Adrenal gland (tissue), 12 donors: Measurements from ENCODE around the gene SMIM12. TPM values are rescaled to one million over a fixed set of nuclear protein-coding genes. Genes with fewer than 3 reads are reported as not detected.

Experiments
- DNase-seq, 7 donors: peaks; one replicate each; pipeline ENCODE4 v3.0.0-alpha.2; 2019 to 2020
- H3K27ac ChIP-seq, 5 donors: fragments of 200-600 bp; sonication (generic) in 4 of 5; 1 replicate in 3 of 5; 2 replicates in 2 of 5; pipeline versions ENCODE4 v1.5.1 to v1.8.0; 2016 to 2020; ENCODE audit warnings: mild to moderate bottlenecking in 1 of 5
- H3K27me3 ChIP-seq: fragments of 200-600 bp; 2 replicates; pipeline ENCODE4 v1.8.0; 2021
- H3K36me3 ChIP-seq, 2 donors: fragments of 200-600 bp; replicated peaks in 1 of 2; 1 replicate in 1 of 2; 2 replicates in 1 of 2; pipeline versions ENCODE4 v1.5.1 to v1.8.0; 2018 to 2022
- H3K4me1 ChIP-seq, 2 donors: fragments of 200-600 bp; replicated peaks in 1 of 2; 1 replicate in 1 of 2; 2 replicates in 1 of 2; pipeline versions ENCODE4 v1.5.1 to v1.8.0; 2018 to 2021
- H3K4me3 ChIP-seq, 4 donors: fragments of 200-600 bp; sonication (generic) in 3 of 4; one replicate each; pipeline ENCODE4 v1.5.1; 2016 to 2018
- H3K9me3 ChIP-seq, 3 donors: fragments of 200-600 bp; sonication (generic) in 1 of 3; replicated peaks in 1 of 3; 1 replicate in 2 of 3; 2 replicates in 1 of 3; pipeline versions ENCODE4 v1.5.1 to v1.8.0; 2016 to 2021
- CTCF ChIP-seq, 6 experiments: fragments of 450-650 bp in 4 of 6; fragments of 200-600 bp in 2 of 6; sonication (generic) in 1 of 6; IDR thresholded peaks; 1 replicate in 5 of 6; 2 replicates in 1 of 6; pipeline versions ENCODE4 v1.5.1 to v1.8.0; 2016 to 2021; ENCODE audit warnings: antibody characterized with exemption in 6 of 6, mild to moderate bottlenecking in 2 of 6, moderate library complexity in 1 of 6
- POLR2A ChIP-seq, 2 donors: fragments of 450-650 bp; IDR thresholded peaks; one replicate each; pipeline ENCODE4 v1.6.1; 2017; ENCODE audit warnings: antibody characterized with exemption in 2 of 2, mild to moderate bottlenecking in 2 of 2, moderate library complexity in 1 of 2
- WGBS, 4 donors: extraction: QIAGEN DNeasy Blood & Tissue Kit in 2 of 4; methylation state at CpG; one replicate each; pipeline versions ENCODE4 v1.1.5 to v1.1.7; 2013 to 2017; 5-methylcytosine and 5-hydroxymethylcytosine counted together
- intact Hi-C, 2 donors: fragments of 100-400 bp; cut with DNase I; formaldehyde crosslinking; loops; one replicate each; pipeline versions ENCODE4 v1.14.1 to v1.15.0; 2022 to 2023
- polyA plus RNA-seq, 3 donors: library from polyadenylated mRNA; stranded (reverse); fragments of 200-250 nt in 2 of 3; fragments of 350-450 nt in 1 of 3; fragmentation: Illumina TruSeq in 1 of 3; extraction: RNeasy Lipid Tissue Mini Kit (QIAGEN cat#74804) in 1 of 3; gene quantifications; one replicate each; pipeline ENCODE4 v1.2.3, GENCODE V29; 2013 to 2014
- total RNA-seq, 9 donors: library from RNA; depleted of rRNA in 4 of 9; stranded (reverse); fragments of >200 nt in 4 of 9; fragments of 120-200 nt in 1 of 9; fragmentation: NEBNext Ultra II Directional in 1 of 9; extraction: Animal tissue kit (Norgen Biotek cat#: 25700) in 1 of 9; gene quantifications; one replicate each; pipeline versions ENCODE4 v1.1.0 to v1.2.4, GENCODE V29; 2013 to 2023
- donor health status: healthy with polysubstance abuse.
- donor health status: Bipolar disorder and iron deficiency.
- donor health status: DM: yes; HTN: yes; CAD: no.
- donor health status: DM: no; HTN: no; CAD: no.
- donor health status: DM: no; HTN: no; CAD: no.
- donor health status: DM: yes; HTN: yes; CAD: no.

The SMIM12 gene
- total and polyA plus RNA-seq, 12 donors, result 16.2 to 129 (median 50.5) TPM

GRCh38 chr1:34845131-34845901, 14.2 kb downstream of the SMIM12 start:
- Histone ChIP-seq H3K4me3 (no peak overlapping the region), H3K4me1 (peaks cover 6 to 48% of the 10 kb centered on the region in 2 donors), H3K27me3 (no peaks in the 10 kb centered on the region), H3K36me3 (no peaks in the 10 kb centered on the region), H3K9me3 (no peaks in the 10 kb centered on the region), H3K27ac (peak overlapping the region in 2 of 5 donors; percentile 41 to 47)
- WGBS, 4 donors, result 78 to 85% (median 85%) methylated on average over 16 of the region's 16 CpGs
- TF ChIP-seq POLR2A (IDR thresholded peaks at IDR 0.05) (no peak), CTCF (IDR thresholded peaks at IDR 0.05) (no peak)
- intact Hi-C loops, result no loop called here
- no peak for DNase-seq

- TF ChIP-seq POLR2A (IDR thresholded peaks at IDR 0.05) (no peak), CTCF (IDR thresholded peaks at IDR 0.05) (no peak)
- Histone ChIP-seq H3K27me3 (no peaks in the 10 kb centered on the region), H3K4me1 (peaks cover 6 to 47% of the 10 kb centered on the region in 2 donors), H3K9me3 (no peaks in the 10 kb centered on the region), H3K4me3 (no peak overlapping the region), H3K27ac (peak overlapping the region in 2 of 5 donors; percentile 47 to 59), H3K36me3 (no peaks in the 10 kb centered on the region)
- WGBS, 4 donors, result 67 to 94% (median 81%) methylated on average over 3 to 4 of the region's 4 CpGs
- DNase-seq, result peak in 1 of 7 donors; percentile 52
- intact Hi-C loops, result no loop called here
These were observed 15.3 kb downstream of the SMIM12 start for GRCh38 chr1:34844252-34844634.

GRCh38 chr1:34843392-34844251, 15.9 kb downstream of the SMIM12 start:
- Histone ChIP-seq H3K4me1 (peaks cover 6 to 47% of the 10 kb centered on the region in 2 donors), H3K36me3 (no peaks in the 10 kb centered on the region), H3K4me3 (no peak overlapping the region), H3K27ac (peak overlapping the region in 2 of 5 donors; percentile 38 to 59), H3K9me3 (no peaks in the 10 kb centered on the region), H3K27me3 (no peaks in the 10 kb centered on the region)
- WGBS, 4 donors, result 60 to 84% (median 67%) methylated on average over 14 of the region's 14 CpGs
- TF ChIP-seq POLR2A (IDR thresholded peaks at IDR 0.05), result no peak
- no peak for TF ChIP-seq CTCF (IDR thresholded peaks at IDR 0.05)
- peak in 1 of 7 donors; percentile 66 for DNase-seq
- intact Hi-C loops, result no loop called here

- no peaks in the 10 kb centered on the region for H3K9me3 ChIP-seq
- H3K27me3 ChIP-seq, result no peaks in the 10 kb centered on the region
- intact Hi-C loops, result no loop called here
- peak overlapping the region in 2 of 5 donors; percentile 38 to 59 for H3K27ac ChIP-seq
- H3K4me1 ChIP-seq, result peaks cover 6 to 47% of the 10 kb centered on the region in 2 donors
- H3K4me3 ChIP-seq, result no peak overlapping the region
- no peaks in the 10 kb centered on the region for H3K36me3 ChIP-seq
- no peak for TF ChIP-seq CTCF (IDR thresholded peaks at IDR 0.05)
- TF ChIP-seq POLR2A (IDR thresholded peaks at IDR 0.05), result no peak
- DNase-seq, result peak in 3 of 7 donors; percentile 35 to 65 (median 39)
- WGBS, 4 donors, result 64 to 74% (median 70%) methylated on average over 4 of the region's 4 CpGs
These were observed 16.6 kb downstream of the SMIM12 start for GRCh38 chr1:34842952-34843371.
